ENCODE results near the gene CRTC1. TPM values are rescaled to one million over a fixed set of nuclear protein-coding genes. Genes with fewer than 3 reads are reported as not detected.

The CRTC1 gene
- total and polyA plus RNA-seq, 10 donors, result 3.1 to 15.7 (median 8.2) TPM

DNA sequence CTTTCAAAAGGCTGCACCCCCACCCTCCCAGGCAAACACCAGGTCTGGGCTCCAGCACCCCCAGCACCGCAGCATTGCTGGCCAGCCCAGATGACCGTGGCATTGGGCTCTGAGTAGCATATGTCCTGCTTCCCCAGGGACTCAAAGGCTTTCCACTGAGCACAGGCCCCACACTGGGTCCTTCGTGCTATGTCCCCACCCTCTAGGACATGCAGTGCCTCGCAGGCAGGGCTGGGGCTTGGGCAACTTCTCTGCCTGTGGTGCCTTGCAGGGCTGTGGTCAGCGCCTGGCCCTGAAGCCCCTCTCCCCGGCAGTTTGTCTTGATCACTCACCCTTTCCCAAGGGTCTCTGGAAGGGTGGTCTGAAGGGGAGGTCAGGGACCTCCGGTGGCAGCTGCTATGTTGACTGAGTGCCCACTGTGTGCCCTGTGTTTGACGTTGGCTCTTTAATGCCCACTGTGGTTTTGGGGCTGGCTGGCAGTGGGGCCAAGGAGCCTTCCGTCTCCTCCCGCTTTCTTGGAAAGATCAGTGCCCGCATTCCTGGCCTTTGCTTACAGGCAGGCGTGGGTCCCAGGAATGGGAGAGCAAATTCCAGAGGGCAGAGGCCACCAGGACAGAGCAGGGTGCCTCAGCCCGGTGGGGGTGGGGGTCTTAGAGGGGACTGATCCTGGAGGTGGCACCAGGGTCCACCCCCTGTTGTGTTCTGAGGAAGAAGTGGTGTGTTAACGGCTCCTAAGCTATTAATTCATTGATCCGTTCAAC lies 20.3 kb upstream of the CRTC1 start:
- peak overlapping the region in 2 of 8 donors; percentile 4 to 63 for H3K27ac ChIP-seq
- intact Hi-C loops (cut with DNase I; ENCODE audit: low total_unique reads), result no loop called here

DNA sequence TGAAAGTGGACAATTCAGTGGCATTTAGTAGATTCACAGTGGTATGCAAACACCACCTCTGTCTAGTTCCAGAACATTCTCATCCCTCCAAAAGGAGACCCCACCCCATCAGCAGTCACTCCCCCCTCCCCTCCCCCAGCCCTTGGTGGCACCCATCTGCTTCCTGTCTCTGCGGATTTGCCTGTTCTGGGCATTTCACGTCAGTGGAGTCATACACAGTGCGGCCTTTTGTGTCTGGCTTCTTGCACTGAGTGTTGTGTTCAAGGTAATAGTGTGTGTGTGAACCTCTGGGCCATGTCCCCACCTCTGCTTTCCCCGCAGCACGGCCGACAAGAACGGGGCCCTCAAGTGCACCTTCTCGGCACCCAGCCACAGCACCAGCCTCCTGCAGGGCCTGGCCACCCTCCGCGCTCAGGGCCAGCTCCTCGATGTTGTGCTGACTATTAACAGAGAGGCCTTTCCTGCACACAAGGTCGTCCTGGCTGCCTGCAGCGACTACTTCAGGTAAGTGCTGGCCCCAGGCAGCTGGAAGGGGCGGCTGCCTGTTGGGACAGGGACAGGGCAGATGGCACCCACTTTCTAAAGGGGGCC lies 19.4 kb upstream of the CRTC1 start:
- H3K27ac ChIP-seq, result peak overlapping the region in 3 of 8 donors; percentile 33 to 63 (median 37)
- DNase-seq, result no peak
- peaks cover 0 to 56% (median 20%) of the 10 kb centered on the region in 6 donors for H3K36me3 ChIP-seq
- H3K4me3 ChIP-seq, result no peak overlapping the region
- H3K9me3 ChIP-seq, result no peaks in the 10 kb centered on the region
- intact Hi-C loops (cut with DNase I; ENCODE audit: low total_unique reads), result no loop called here
- WGBS, 5 donors, result 40 to 55% (median 46%) methylated on average over 11 to 14 of the region's 14 CpGs
- no peaks in the 10 kb centered on the region for H3K27me3 ChIP-seq (replicated peaks in 1 of 7)
- H3K4me1 ChIP-seq, result peaks cover 0 to 63% (median 30%) of the 10 kb centered on the region in 6 donors
- TF ChIP-seq, protein P1, sequence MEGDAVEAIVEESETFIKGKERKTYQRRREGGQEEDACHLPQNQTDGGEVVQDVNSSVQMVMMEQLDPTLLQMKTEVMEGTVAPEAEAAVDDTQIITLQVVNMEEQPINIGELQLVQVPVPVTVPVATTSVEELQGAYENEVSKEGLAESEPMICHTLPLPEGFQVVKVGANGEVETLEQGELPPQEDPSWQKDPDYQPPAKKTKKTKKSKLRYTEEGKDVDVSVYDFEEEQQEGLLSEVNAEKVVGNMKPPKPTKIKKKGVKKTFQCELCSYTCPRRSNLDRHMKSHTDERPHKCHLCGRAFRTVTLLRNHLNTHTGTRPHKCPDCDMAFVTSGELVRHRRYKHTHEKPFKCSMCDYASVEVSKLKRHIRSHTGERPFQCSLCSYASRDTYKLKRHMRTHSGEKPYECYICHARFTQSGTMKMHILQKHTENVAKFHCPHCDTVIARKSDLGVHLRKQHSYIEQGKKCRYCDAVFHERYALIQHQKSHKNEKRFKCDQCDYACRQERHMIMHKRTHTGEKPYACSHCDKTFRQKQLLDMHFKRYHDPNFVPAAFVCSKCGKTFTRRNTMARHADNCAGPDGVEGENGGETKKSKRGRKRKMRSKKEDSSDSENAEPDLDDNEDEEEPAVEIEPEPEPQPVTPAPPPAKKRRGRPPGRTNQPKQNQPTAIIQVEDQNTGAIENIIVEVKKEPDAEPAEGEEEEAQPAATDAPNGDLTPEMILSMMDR (IDR thresholded peaks at IDR 0.05 in 8 of 11, conservative IDR thresholded peaks at IDR 0.05 in 3 of 11), result no peak
- TF ChIP-seq POLR2A (IDR thresholded peaks at IDR 0.05) (no peak), POLR2AphosphoS5 (IDR thresholded peaks at IDR 0.05) (peak in 1 of 3 donors; percentile 15)

More for the DNA sequence above, 20.3 kb upstream of the CRTC1 start:
- Histone ChIP-seq H3K4me1 (peaks cover 0 to 72% (median 36%) of the 10 kb centered on the region in 6 donors), H3K27me3 (replicated peaks in 1 of 7) (no peaks in the 10 kb centered on the region), H3K4me3 (no peak overlapping the region), H3K9me3 (no peaks in the 10 kb centered on the region), H3K36me3 (peaks cover 0 to 47% (median 11%) of the 10 kb centered on the region in 6 donors)
- TF ChIP-seq POLR2A (IDR thresholded peaks at IDR 0.05) (no peak), POLR2AphosphoS5 (IDR thresholded peaks at IDR 0.05) (no peak)
- TF ChIP-seq, protein P1 (IDR thresholded peaks at IDR 0.05 in 8 of 11, conservative IDR thresholded peaks at IDR 0.05 in 3 of 11), result no peak
- 84 to 89% (median 85%) methylated on average over 13 to 15 of the region's 15 CpGs for WGBS, 5 donors
- no peak for DNase-seq

DNA sequence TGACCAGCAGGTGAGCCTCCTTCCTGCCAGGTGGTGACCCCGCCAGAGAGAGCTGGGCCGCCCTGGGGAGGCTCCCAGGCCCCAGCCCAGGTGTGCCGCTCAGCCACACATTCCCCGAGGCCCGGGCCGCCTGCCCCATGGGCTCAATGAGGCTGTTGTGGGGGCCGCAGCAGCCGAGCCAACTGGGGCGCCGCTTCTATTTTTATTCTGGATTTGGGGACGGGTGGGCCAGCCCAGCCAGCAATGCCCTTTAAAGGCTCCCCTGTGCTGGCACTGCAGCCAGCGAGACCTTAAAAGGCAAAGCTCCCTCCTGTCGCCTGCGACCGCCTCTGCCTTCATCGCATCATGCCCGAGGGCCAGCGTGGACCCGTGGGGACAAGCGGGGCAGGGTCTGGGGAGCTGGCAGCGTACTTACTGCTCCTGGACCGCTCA lies 17.7 kb upstream of the CRTC1 start:
- no peak overlapping the region for H3K27ac ChIP-seq
- no peaks in the 10 kb centered on the region for H3K27me3 ChIP-seq (replicated peaks in 1 of 7)
- WGBS, 5 donors, result 75 to 100% (median 94%) methylated on average over 10 to 22 of the region's 22 CpGs
- H3K9me3 ChIP-seq, result no peaks in the 10 kb centered on the region
- no peak for TF ChIP-seq POLR2AphosphoS5 (IDR thresholded peaks at IDR 0.05)
- TF ChIP-seq, protein P1 (IDR thresholded peaks at IDR 0.05 in 8 of 11, conservative IDR thresholded peaks at IDR 0.05 in 3 of 11), result no peak
- no peak for TF ChIP-seq POLR2A (IDR thresholded peaks at IDR 0.05)
- intact Hi-C loops (cut with DNase I; ENCODE audit: low total_unique reads), result no loop called here
- H3K4me3 ChIP-seq, result no peak overlapping the region
- no peak for DNase-seq
- H3K36me3 ChIP-seq, result peaks cover 0 to 73% (median 28%) of the 10 kb centered on the region in 6 donors
- H3K4me1 ChIP-seq, result peaks cover 0 to 46% (median 19%) of the 10 kb centered on the region in 6 donors

DNA sequence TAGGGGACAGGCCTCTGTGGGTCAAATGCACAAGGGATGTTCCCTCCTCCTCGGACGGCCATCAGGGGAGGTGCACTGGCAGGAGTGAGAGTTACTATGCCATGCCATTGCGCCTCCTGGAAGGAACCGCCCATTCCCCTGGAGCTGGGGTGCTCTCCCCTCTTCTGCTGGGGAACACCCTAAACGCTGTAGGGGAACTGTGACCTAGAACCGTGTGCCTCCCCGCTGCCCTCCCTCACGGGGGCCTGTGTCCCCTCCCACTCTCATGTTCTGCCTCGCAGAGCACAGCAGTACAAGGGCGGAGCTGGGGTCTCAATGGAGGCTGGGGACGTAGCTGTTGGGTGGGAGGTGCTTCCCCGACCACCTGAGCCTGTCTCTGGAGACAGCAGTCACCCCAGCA lies 17.2 kb upstream of the CRTC1 start:
- H3K4me1 ChIP-seq, result peaks cover 0 to 41% (median 19%) of the 10 kb centered on the region in 6 donors
- H3K36me3 ChIP-seq, result peaks cover 0 to 78% (median 30%) of the 10 kb centered on the region in 6 donors
- no peak overlapping the region for H3K27ac ChIP-seq
- intact Hi-C loops (cut with DNase I; ENCODE audit: low total_unique reads), result no loop called here
- no peak for DNase-seq
- H3K9me3 ChIP-seq, result no peaks in the 10 kb centered on the region
- no peak overlapping the region for H3K4me3 ChIP-seq
- no peaks in the 10 kb centered on the region for H3K27me3 ChIP-seq (replicated peaks in 1 of 7)
- TF ChIP-seq, protein P1 (IDR thresholded peaks at IDR 0.05 in 8 of 11, conservative IDR thresholded peaks at IDR 0.05 in 3 of 11), result no peak
- TF ChIP-seq POLR2AphosphoS5 (IDR thresholded peaks at IDR 0.05), result no peak
- no peak for TF ChIP-seq POLR2A (IDR thresholded peaks at IDR 0.05)
- WGBS, 5 donors, result 75 to 85% (median 77%) methylated on average over 8 to 12 of the region's 12 CpGs
